Daoy (cell line): Measurements from ENCODE around the gene CLEC20A. TPM values are rescaled to one million over a fixed set of nuclear protein-coding genes. Genes with fewer than 3 reads are reported as not detected.

ENCODE experiments used
- DNase-seq: peaks from one replicate; pipeline ENCODE4 v3.0.0-alpha.2; 2015; ENCODE audit warnings: low read depth
- total RNA-seq: library from RNA; depleted of rRNA; stranded (reverse); fragments of >200 nt; shearing (Covaris generic); gene quantifications from 2 replicates; pipeline ENCODE4 v1.2.3, GENCODE V29; 2014; rRNA removed

CLEC20A gene
- total RNA-seq, 1 experiment from 2014 or later: not detected

DNA sequence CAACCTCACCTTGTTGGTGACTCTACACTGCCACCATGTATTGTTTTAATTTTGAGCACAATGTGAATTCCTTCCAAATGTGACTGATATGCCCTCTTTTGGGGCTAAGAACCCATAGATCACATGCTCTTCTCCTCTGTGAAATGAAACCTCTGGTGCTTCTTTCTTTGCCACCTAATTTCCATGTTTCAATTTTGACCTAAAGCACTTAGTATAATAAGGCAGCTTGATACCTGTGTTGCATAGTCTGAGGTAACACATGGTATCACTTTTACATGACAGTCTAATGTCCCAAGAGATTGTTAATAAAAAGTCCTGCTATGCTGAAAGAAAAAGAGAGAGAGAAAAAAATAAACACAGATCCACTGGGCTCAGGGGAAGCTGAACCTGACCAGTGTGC lies 24.2 kb downstream of the CLEC20A start:
- DNase-seq: no peak

DNA sequence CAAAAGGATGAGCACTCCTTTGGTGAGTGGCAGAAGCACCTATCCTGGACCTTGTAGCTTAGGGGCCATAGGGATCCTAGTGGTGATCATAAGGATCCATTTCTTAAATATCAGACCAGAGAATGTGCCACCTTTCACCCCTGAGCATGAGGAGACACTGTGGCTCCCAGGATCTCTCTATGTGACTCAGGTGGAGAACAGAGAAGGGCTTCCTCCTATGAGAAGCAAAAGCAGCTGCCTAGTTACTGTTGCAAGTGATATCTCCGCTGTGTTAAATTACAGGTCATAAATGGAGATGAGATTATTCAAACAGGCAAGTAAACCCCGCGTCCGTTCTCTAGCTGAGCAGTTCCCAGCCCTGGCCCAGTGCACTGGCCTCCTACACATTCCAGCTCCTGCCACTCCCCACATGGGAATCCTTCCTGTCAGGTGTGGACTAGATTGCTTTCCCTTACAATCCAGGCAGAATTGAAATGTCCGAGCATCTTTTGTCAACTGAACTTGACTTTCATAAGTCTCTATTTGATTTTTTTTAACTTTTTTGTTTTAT lies 26.3 kb downstream of the CLEC20A start:
- DNase-seq: no peak

DNA sequence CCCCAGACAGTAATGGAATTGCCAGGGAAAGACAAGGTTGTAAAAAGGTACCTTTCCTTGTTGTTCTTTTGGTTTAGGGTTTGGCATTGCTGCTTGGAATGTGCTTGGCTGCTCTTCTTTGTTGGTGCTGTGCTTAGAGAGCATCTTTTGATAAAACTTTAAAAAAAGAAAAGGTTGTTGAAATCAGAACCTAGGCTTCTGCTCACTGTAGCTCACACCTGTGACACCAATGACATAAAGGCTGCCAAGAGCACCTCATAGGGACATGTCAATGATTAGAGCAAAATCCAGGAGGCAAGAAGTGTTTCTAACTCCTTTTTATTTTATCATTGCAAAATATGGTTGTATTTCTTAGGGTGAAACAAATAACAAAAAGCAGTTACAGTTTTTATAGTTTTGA lies 28.9 kb downstream of the CLEC20A start:
- no peak for DNase-seq

DNA sequence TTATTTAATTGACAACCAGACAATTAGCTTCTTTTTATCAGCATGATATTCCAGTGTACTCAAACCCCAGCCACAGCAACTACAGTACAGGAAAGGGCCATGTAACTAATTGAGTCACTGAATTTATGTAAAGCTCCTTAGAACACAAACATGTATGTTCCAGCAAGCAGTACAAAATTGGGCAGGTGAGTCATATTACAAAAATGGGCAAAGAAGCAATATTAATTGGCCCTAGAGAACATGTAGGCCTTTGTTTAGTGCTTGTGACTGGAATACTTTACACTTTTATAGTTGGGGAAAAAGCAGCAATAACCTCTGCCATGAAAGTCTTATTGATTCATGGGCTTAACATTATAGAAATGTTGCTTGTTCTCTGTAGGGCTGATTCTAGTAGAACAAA lies 31.8 kb downstream of the CLEC20A start:
- DNase-seq: no peak

DNA sequence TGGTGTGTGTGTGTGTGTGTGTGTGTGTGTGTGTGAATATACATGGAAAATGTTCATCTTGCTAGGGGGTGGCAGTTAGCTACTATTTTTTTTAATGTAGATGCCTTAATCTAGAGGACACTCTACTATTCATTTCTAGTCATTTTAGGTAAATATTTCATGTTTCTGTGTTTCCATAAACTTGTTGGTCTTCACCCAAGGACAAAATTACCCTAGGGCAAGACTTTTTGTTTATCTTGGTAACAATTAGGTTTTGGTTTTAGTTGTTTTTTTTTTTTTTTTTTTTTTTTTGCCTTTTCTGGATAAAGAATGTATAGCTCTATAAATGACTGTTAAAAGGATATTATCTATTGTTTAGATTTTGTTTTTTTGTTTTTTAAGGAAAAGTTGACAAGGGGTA lies 32.2 kb downstream of the CLEC20A start:
- DNase-seq: no peak

DNA sequence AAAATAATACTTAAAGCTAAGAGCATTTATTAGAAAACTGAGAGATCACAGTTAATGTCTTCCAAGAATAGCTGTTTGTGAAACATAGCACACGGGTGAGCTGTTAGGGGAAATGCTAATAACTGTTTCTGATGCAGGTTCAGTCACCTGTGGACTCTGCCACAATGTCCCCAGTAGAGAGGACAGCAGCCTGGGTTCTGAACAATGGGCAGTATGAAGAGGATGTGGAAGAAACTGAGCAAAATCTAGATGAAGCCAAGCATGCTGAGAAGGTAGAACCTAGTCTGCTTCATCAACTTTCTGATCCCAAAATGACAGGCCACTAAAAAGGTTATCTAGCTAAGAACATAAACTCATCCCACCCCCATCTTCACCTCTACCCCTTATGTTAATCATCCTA lies 32.6 kb downstream of the CLEC20A start:
- no peak for DNase-seq

DNA sequence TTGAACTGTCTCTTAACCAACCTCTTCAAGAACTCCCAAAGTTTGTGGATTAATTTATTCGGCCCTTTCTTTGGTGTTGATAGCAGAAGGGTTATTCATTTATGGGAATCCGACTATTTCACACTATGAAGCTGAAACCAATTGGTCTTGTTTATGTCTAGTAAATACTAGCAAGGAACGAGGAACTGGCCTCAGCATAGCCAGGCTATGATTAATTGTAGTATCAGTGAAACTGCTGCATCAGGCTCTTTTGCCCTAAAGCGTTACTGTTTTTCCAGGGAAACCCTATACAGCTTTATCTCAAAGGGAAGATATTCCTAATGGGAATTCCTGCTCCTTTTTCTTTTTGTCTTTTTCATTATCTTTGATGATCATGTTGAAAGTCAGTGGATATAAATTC lies 35.1 kb downstream of the CLEC20A start:
- DNase-seq: no peak

DNA sequence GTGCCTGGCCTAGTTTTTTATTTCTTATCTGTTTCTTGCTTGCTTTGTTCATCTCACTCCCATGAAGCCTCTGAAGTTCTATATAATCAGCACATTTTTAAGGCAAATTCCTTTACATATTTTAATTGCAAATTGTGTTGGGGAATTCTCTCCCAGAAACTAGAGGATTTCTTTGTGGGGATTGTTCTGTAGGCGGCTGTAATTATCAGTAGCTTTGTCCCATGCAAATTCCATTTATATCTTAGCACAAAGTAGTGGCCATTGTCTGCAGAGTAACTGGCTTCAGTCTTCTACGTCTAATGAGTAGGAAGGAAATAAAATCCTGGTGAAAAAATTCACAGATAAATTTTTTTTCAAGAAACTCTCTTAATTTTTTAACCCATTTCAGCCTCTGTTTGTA lies 35.7 kb downstream of the CLEC20A start:
- no peak for DNase-seq

DNA sequence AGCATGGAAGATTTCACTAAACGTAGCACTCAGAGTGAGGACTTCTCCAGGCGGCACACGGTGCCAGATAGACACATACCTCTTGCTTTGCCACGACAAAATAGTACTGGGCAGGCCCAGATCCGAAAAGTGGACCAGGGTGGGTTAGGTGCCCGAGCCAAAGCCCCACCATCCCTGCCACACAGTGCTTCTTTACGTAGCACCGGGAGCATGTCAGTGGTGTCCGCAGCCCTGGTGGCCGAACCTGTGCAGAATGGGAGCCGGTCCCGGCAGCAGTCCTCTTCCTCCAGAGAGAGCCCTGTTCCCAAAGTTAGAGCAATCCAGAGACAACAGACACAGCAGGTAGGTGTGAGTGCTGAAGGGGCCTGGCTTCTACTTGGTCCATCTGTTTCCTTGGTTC lies 38.6 kb downstream of the CLEC20A start:
- no peak for DNase-seq

DNA sequence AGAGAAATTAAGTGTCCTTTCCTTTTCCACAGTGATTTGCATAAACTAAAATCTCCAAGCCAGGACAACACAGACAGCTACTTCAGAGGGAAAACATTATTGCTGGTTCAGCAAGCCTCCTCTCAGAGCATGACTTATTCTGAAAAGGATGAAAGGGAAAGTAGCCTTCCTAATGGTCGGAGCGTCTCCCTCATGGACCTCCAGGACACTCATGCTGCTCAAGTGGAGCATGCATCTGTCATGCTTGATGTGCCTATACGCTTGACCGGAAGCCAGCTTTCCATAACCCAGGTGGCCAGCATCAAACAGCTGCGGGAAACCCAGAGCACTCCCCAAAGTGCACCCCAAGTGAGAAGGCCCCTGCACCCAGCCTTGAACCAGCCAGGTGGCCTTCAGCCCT lies 39.1 kb downstream of the CLEC20A start:
- no peak for DNase-seq

DNA sequence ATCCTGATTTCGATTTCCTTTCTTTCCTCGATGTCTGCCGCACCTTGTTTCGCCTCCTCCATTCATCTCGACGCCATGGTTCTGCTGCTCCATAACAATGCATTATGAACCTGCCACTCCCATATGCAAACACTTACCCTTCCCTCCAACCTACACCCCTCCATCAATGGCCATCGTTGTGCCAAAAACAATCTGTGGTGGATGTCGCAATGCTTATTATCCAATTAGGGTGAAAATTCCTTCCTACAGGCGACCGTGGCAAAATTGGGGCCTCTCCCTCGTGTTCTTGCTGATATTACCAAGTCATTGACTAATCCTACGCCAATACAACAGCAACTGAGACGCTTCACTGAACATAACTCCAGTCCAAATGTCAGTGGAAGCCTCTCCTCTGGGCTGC lies 40.3 kb downstream of the CLEC20A start:
- no peak for DNase-seq

DNA sequence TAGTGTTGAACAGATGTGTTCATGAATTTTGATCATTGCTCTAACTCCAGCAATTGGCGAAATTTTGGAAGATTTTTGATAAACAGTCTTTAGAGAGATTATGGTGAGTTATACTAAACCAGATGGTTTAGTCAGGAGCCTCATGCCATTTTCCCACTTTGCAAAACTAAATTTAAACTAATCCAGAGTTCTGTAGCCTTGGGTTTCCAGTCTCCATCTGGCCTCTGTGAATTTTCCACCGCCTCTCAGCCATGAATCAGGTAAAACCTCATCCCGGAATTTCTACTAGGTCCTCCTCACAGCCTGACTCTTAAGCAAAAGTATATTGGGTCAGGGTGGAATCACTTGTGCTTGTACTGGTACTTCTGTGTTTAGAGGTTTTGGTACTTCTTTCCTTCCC lies 44.8 kb downstream of the CLEC20A start:
- no peak for DNase-seq

DNA sequence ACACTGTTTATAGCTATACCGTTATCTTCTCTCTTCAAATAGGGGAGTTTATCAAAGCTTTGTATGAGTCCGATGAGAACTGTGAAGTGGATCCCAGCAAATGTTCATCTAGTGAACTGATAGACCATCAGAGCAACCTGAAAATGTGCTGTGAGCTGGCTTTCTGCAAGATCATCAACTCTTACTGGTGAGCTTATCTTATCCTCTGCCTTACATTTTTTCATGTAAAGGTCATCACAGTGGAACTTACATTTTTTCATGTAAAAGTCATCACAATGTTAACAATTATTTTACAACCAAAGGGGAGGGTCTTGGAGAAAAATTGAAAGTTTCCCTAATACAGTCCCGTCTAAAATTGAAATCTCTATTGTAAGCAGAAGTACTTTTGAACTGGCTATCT lies 45.2 kb downstream of the CLEC20A start:
- peak; percentile 14 for DNase-seq

DNA sequence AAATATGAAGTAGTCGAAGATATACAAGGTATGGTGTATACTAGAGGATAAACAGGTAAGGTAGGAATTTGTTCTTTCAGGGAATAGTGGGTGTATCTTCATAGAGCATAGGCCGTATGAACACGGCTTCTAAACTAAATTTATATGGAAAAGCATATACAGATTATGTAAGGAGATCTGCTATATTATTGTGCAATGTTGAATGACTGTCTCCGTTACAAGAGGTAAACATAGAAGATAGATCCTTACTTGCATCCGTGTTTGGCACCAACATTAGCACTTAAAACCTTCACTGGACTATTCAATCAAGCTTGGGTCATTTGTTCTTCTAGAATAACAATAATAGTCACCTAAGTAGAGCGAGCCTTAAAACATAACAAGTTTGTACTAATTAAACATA lies 45.9 kb downstream of the CLEC20A start:
- DNase-seq: no peak

DNA sequence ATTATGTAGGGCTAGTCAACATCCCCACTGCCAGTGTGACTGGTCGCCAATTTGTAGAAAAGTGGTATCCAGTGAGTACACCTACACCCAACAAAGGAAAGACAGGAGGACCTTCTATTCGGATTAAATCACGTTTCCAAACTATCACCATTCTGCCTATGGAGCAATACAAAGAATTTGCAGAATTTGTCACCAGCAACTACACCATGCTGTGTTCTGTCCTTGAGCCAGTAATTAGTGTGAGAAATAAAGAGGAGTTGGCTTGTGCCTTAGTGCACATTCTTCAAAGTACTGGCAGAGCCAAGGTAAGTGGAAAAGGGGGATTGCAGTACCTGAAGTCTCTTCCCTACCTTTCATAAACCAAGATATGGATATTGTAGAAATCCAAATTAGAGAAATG lies 53.8 kb downstream of the CLEC20A start:
- no peak for DNase-seq

DNA sequence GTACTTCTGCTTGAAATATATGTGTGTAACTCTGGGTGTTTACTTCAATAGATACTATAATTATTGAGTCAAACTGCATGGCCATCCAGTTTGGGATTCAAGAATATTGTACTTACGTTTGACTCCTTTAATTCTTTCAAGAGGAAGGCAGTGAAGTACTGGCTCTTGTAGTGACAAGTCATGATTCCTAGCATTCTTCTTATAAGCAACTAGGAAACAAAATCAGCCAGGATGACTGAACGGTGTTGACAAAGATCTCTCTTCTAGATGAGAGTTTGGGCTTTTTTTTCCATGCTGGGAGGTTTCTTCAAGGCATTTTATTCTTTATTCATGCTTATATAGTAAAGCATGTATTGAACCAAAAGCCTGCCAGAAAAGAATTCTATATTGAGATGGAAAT lies 58.3 kb downstream of the CLEC20A start:
- DNase-seq: no peak

DNA sequence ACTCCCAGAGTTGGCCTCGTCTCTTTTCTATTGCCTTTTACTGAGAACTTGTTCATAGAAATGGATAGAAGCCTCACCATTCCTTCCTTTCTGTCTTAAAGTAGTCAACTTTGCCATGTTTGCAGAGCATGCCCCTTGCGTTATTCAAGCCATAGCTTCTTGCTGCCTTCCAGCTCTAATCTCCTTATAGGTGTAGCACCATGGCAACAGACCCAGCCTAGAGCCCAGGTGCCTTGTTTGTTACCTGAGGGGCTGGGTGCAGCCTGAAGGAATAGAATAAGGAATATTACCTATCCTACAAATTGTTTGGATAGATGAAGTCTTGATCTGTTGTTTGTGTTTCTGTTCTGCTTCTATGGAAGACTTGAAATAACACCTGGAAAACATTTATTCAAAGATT lies 59.9 kb downstream of the CLEC20A start:
- no peak for DNase-seq

DNA sequence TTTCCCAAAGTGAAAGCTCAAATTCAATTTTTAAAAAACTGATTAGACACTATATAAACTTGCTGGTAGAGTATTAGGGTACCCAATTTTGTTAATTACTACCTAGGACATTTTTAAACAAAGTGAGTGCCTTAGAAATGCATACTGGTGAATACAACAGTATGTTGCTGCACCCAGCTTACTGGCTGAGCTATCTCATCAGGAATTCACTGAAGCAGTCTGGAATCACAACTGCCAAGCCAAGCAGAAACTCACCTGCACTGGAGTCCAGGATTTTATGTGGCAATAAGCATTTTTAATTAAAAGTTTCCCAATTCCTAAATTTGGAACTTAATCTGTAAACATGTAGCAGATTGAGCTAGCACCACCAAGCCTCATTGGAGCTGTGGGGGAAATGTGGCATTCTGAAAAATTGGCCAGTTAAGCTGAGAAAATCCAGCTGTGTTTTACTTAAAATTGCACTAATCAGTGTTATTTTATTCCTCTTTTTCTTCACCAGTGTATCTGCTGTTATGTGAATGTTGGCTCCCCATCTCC lies 61.8 kb downstream of the CLEC20A start:
- DNase-seq: no peak

DNA sequence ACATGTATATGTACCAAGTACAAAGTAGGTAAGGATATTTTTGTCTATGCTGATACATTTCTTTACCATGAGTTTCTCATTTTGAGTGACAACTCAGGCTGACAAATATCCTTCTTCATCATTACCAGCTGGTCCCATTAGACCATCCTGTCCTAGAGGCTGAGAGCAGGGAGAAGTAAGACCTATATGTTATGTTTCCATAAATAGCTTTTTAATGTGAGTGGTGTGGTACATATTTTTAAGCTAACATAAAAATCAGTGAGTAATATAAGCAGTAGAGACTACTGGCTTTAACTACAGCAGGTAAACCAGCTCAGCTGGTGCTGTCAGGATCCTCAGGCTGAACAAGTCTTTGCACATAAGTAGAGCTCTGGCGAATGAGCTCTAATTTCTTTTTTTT lies 62.4 kb downstream of the CLEC20A start:
- no peak for DNase-seq

Other genes with a start within 250 kb of the CLEC20A start
- not detected in 2 replicates for gene TEX35, start 16.1 kb upstream of the CLEC20A start, total RNA-seq
- gene RALGPS2, start 228.3 kb upstream of the CLEC20A start, total RNA-seq: 5.5 and 17.5 TPM in 2 replicates